Testis (tissue), 2 donors: Measurements from ENCODE around the gene FCHSD1.

Source experiments
- CTCF ChIP-seq, 3 experiments: fragments of 450-650 bp in 2 of 3; fragments of 200-600 bp in 1 of 3; sonication (generic) in 1 of 3; IDR thresholded peaks; one replicate each; pipeline ENCODE4 v1.5.1; 2016 to 2019; ENCODE audit warnings: antibody characterized with exemption in 3 of 3, mild to moderate bottlenecking in 2 of 3, moderate library complexity in 1 of 3
- POLR2A ChIP-seq: fragments of 450-650 bp; IDR thresholded peaks from one replicate; pipeline ENCODE4 v1.6.1; 2017; ENCODE audit warnings: antibody characterized with exemption, mild to moderate bottlenecking, moderate library complexity

GRCh38 chr5:141669520-141669919 lies 18.3 kb upstream of the FCHSD1 start:
- TF ChIP-seq CTCF (IDR thresholded peaks at IDR 0.05) (no peak), POLR2A (no peak)
